ENCODE data around the gene STRA6.

STRA6 gene

GRCh38 chr15:74227968-74228722, 25.6 kb upstream of the STRA6 start:
- DNase-seq (ENCODE audit: low read depth) = no peak

DNA sequence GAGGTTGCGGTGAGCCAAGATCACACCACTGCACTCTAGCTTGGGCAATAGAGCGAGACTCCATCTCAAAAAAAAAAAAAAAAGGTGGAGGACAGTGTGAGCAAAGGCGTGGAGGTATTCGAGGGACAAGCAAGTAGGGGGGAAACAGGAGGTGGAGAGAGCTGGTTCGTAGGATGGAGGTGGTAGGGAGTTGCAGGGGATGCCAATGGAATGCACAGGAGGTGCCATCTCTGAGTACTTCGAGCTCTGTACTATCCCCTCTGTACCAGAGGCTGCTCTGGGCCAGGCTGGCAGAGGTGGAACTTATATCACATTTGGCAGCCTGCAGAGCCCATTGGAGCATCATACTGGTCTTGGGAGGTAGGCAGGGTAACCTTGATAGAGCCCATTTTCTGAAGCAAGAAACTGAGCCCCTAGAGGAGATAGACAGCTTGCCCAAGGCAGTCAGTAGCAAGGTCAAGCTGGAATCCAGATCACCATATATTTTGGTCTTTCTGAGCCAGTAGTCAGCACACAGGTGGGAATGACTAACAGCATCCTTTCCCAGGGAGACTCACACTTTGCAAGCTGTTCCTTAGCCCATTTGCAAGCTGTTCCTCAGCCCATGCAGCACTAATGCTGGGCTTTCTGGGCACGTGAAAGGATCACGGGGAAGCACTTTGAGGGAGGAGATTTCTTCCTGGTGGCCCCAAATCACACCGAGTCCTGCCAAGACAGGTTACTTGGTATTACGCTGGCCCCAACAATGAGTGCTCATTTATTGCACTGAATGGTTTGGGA, 24.4 kb upstream of the STRA6 start:
- no peak for DNase-seq (ENCODE audit: low read depth)

- DNase-seq (ENCODE audit: low read depth) = no peak
Observed at GRCh38 chr15:74225928-74226327, 23.3 kb upstream of the STRA6 start.

DNA sequence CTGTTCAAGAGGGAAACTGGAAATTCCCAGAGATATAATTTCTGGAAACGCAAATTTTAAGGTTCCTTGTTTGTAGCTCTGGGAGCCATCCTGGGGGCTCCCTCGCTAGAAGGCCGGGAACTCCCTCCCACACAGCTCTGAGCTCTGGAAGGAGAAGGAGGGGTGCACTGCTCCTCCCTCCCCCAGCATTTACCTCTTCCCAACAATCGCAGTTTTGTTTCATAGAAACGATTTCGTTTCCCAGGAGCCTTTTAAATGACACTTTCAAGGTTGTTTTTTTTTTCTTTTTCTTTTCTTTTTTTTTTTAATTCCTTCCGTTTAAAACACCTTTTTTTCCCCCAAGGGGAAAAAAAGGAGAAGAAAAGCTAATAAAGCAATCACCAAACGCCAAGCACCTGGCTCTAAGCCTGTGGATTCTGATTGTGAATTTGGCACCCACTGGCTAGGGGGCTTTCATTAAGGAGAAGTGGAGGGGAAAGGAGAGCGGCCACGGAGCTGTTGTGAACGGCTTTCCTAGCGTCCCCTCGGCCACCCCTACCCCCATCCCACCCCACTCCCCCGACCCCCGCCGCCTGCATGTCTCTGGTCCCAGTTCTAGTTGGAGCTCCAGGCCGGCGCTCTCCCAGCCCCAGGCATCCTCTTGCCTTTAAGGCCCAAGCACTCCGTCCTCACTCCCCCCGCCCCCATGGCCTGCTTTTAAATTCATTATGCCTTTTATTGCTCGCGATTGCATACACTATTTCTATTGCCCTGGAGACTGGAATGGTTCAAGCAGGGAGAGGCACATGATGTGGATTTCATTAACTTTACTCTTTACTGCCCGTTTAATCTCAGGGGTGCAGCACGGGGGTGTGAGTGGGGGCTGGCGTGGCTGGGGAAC, 19.9 kb upstream of the STRA6 start:
- DNase-seq (ENCODE audit: low read depth) = no peak

GRCh38 chr15:74221399-74222239, 19.0 kb upstream of the STRA6 start:
- no peak for DNase-seq (ENCODE audit: low read depth)

GRCh38 chr15:74220475-74221248, 18.1 kb upstream of the STRA6 start:
- DNase-seq (ENCODE audit: low read depth) = no peak

GRCh38 chr15:74217907-74218885, 15.6 kb upstream of the STRA6 start:
- no peak for DNase-seq (ENCODE audit: low read depth)

DNA sequence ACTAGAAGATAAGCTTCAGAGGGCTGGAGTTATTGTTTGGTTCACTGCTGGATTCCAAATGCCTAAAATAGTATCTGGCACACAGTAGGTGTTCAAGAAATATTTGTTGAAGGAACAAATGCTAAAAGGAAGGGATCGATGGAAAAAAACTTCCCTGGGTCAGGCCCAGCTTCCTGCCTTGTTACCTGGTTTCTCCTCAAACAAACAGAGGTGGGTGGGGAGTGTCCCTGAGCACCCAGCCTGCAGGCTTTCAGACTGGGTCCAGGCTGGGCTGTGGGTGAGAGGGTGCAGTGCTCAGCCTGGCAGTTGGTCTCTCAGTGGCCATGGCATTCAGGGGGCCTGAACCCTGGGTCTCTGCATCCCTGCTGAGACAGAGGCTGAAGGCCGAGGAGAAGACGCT, 14.4 kb upstream of the STRA6 start:
- no peak for DNase-seq (ENCODE audit: low read depth)

- DNase-seq (ENCODE audit: low read depth) = no peak
Observed at GRCh38 chr15:74215958-74216357, 13.4 kb upstream of the STRA6 start.

- DNase-seq (ENCODE audit: low read depth) = no peak
Observed at GRCh38 chr15:74214324-74215021, 11.9 kb upstream of the STRA6 start.

GRCh38 chr15:74213858-74214284, 11.3 kb upstream of the STRA6 start:
- DNase-seq (ENCODE audit: low read depth) = no peak

DNA sequence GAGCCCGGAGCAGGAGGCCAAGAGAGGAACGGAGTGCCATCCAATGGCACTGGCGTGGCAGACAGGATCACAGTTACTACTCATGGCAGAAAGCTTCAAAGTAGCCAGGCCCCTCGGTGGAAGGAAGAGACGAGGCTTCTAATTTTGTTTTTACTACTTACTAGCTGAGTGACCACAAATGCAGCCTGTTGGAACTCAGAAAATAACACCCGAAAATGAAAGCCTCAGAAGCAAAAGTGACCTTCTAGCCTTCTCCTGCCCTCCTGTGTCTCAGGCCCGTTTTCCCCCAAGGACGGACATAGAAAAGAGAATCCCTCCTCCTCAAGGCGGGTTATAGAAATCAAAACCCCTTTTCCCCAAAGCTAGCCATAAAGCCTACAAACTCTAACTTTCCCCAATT, 9.9 kb upstream of the STRA6 start:
- DNase-seq (ENCODE audit: low read depth) = no peak

GRCh38 chr15:74211656-74212055, 9.1 kb upstream of the STRA6 start:
- no peak for DNase-seq (ENCODE audit: low read depth)

DNA sequence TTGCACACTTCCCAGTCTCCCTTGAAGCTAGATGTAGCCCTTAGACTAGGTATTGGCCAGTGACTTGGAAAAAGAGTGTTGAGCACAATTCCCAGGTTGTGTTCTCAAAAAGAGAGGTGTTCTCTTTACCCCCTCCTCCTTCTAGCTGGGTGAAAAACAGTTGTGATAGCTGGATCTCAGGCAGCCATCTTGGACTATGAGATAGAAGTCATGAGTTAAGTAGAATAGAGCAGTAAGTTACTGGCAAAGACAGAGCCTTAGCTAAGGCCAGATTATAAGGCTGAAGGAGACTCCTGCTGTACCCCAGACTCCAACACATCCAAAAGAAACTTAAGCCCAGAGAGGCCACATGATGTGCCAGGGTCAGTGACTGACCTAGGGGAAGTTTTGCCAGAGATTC, 8.1 kb upstream of the STRA6 start:
- no peak for DNase-seq (ENCODE audit: low read depth)

DNA sequence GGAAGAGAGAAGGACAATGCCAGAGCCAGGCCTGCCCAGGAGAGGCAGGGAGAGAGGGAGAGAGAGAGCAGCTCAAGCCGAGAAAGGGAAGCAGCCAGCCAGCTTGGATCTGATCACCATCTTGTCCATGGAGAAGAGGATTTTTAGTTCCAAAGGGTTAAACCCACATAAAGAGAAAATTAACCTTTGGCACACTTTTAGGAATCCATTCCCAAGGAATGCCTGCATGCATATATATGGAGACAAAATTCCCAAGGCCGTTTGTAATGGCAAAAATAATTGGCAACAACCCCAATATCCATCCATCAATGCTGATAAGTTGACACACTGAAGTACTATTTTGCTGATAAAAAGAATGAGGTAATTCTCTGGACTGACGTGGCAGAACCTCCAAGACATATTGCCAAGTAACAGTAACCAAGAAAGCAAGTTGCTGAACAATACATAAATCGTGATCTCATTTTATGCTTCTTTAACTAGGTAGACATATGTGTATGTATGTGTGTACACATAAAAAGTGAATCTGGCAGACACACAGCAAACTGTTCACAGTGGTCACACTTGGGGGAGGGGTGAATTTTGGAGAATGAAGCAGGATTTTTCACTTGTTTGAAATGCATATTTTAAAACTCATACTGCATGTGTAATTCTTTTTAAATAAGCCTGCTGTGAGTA, 7.5 kb upstream of the STRA6 start:
- DNase-seq (ENCODE audit: low read depth) = peak; percentile 55

GRCh38 chr15:74209560-74209958, 7.0 kb upstream of the STRA6 start:
- no peak for DNase-seq (ENCODE audit: low read depth)

DNA sequence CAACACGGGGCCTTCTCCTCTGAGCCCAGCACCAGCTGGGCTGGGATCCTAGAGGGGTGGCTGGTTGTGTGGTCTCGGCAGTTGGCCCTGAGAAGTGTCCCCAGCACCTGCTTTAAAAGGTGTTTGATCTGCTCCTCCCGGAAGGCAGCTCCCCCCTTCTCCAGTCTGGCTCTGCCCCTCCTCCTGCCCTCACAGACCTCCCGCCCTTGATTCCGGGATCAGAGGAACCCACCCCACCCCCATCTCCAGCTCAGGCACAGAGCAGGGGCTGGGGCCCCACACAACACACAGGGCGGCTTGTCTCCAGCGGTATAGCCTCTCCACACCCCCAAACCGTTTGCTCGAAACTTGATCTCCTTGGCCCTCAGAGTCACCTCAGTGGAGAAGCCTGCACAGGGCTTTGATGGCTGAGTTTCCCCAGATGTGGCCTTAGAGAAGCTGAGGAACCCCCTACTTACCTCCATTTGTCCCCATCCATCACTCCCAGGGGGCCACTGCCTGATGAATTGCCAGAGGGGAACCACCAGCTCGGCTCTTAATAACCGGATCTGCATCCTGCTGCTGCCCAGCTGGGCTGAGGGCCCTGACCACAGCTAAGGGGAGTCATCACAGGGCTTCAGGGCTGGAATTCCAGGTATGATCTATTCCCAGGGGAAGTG, 6.4 kb upstream of the STRA6 start:
- DNase-seq (ENCODE audit: low read depth) = no peak

DNA sequence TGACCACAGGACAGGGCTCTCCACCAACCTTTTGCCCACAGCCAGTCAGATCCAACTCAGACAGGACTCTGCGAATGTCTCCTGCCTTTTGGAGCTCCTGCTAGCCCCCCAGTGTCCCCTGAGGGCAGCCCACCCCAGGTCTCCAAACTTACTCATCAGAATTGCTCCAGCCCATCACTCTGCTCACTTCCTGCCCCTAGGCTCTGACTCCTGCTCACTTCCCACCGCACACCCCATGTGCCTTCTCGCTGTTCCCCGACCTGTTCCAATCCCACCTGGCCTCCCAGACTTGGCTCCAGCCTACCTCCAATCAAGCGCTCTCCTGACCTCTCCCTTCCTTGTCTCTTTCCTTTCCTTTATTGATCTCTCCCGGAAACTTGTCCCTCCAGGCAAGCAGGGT, 5.9 kb upstream of the STRA6 start:
- DNase-seq (ENCODE audit: low read depth) = no peak
